ENCODE results near the gene SGMS2. TPM values are rescaled to one million over a fixed set of nuclear protein-coding genes. Genes with fewer than 3 reads are reported as not detected.

SGMS2 gene
- total and polyA plus RNA-seq, 7 donors: 3.0 to 204 (median 101) TPM

DNA sequence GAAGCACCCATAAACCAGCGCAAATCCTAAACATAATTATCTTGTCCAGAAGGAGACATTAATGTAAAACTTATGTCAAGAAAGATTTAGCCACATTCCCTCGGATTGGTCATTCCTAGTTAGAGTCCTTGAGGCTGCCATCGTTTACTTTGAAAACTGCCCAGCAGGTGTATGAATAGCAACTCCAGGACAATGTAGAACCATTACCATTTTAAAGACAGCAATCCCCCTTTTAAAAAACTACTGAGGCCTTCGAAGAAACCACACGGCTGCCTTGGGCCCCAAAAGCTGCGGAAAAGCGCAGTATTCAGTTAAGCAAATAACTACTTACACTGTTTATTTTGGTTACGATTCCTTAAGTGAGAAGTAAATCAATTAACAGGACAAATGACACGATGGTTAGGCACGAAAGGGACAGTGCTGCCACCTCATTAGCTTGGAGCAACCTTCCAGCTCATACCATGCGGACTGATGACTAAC is 822 bp upstream of the SGMS2 start:
- Histone ChIP-seq H3K4me3 (peak overlapping the region; percentile 80 to 92 (median 89)), H3K27me3 (no peaks in the 10 kb centered on the region), H3K9me3 (no peaks in the 10 kb centered on the region), H3K36me3 (no peaks in the 10 kb centered on the region), H3K27ac (peak overlapping the region; percentile 93 to 97 (median 96)), H3K4me1 (peaks cover 0 to 37% (median 27%) of the 10 kb centered on the region in 4 donors)
- 16 to 49% methylated on average over 11 of the region's 11 CpGs for WGBS, 2 donors
- no peak for DNase-seq
- TF ChIP-seq EP300 (IDR thresholded peaks at IDR 0.05) (no peak), POLR2A (IDR thresholded peaks at IDR 0.05) (no peak), POLR2AphosphoS5 (IDR thresholded peaks at IDR 0.05) (no peak), CTCF (IDR thresholded peaks at IDR 0.05) (no peak)
- intact Hi-C loops (cut with DNase I): loop anchor here (2.0 to 5.0 kb wide), 3 partner anchors 67 to 167 kb away; no protein-coding TSS in a partner anchor

DNA sequence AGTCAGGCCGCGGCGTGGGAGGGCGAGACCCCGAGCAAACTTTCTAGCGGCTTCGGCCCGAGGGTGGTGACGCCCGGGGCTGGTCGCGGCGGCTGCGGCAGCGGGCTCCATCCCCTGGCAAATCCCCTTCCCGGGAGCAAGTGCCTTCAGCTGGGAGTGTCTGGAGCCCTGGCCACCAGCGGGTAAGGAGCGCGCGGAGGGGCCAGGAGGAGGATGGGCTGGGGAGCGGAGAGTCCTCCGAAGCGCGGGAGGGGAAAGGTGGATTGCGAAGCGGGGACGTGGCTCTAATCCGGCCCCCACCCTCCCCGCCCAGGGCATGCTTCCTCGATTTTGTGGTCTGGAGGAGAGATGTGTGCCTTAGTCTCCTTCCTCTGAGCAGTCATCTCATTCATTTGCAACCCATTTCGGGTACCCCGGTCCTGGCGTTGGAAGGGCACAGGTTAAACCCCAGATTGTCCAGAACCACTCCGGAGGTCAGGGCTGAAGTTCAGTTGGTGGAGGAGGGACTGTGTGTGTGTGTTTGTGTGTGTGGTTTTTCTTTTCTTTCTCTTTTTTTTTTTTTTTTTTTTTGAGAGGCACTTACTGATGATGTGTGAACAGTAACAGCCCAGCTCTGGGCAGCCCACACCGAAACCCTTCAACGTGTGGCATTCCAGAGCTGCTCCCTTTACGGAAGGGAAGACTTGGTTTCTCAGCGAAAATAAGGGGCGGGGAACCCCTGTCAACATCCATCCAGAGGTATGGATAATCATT is 516 bp downstream of the SGMS2 start:
- Histone ChIP-seq H3K4me1 (peaks cover 0 to 47% (median 35%) of the 10 kb centered on the region in 4 donors), H3K27ac (peak overlapping the region; percentile 93 to 97 (median 96)), H3K4me3 (peak overlapping the region; percentile 80 to 92 (median 89)), H3K9me3 (no peaks in the 10 kb centered on the region), H3K36me3 (no peaks in the 10 kb centered on the region), H3K27me3 (no peaks in the 10 kb centered on the region)
- peak; percentile 83 for DNase-seq
- WGBS, 2 donors: 1 to 4% methylated on average over 39 of the region's 39 CpGs
- peak in 2 of 4 donors; percentile 26 to 45 for TF ChIP-seq POLR2AphosphoS5 (IDR thresholded peaks at IDR 0.05)
- TF ChIP-seq POLR2A (IDR thresholded peaks at IDR 0.05): no peak
- intact Hi-C loops (cut with DNase I): loop anchor here (2.0 to 5.0 kb wide), 3 partner anchors 76 to 166 kb away; partner anchors contain the start of gene PAPSS1

DNA sequence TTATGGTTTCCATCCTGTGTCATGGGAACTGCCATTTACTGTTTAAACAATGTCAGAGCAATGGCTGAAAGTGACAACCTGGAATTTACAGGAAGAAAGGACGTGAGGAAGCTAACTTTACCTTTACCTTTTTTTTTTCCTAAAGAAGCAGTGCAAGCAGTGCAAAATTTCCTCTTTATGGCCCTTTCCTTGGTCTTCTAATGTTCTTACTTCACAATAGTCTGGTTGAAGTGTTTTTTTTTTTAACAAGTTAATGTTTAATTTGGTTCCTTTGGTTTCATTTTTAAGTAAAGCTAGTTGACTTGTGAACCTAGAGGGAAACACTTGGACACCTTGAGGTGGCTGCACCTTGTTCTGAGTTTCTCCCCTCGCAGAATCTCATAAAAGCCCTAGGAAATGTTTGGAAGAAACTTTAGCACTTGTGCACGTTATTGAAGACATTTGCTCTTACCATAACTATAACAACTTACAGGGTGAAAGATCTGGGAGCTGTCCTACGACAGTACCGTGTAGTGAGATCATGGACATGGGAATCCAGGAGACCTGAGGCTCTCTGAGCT is 1.8 kb downstream of the SGMS2 start:
- Histone ChIP-seq H3K9me3 (no peaks in the 10 kb centered on the region), H3K36me3 (no peaks in the 10 kb centered on the region), H3K27me3 (no peaks in the 10 kb centered on the region), H3K4me3 (peak overlapping the region; percentile 80 to 92 (median 89)), H3K4me1 (peaks cover 0 to 53% (median 44%) of the 10 kb centered on the region in 4 donors), H3K27ac (peak overlapping the region; percentile 93 to 97 (median 96))
- intact Hi-C loops (cut with DNase I): loop anchor here (5.0 kb wide), 1 partner anchor 104 kb away; the partner anchor contains the start of gene PAPSS1
- 17 to 66% methylated on average over 5 of the region's 5 CpGs for WGBS, 2 donors
- peak in 2 of 4 donors; percentile 1 to 47 for TF ChIP-seq POLR2AphosphoS5 (IDR thresholded peaks at IDR 0.05)
- no peak for TF ChIP-seq EP300 (IDR thresholded peaks at IDR 0.05)
- DNase-seq: no peak

DNA sequence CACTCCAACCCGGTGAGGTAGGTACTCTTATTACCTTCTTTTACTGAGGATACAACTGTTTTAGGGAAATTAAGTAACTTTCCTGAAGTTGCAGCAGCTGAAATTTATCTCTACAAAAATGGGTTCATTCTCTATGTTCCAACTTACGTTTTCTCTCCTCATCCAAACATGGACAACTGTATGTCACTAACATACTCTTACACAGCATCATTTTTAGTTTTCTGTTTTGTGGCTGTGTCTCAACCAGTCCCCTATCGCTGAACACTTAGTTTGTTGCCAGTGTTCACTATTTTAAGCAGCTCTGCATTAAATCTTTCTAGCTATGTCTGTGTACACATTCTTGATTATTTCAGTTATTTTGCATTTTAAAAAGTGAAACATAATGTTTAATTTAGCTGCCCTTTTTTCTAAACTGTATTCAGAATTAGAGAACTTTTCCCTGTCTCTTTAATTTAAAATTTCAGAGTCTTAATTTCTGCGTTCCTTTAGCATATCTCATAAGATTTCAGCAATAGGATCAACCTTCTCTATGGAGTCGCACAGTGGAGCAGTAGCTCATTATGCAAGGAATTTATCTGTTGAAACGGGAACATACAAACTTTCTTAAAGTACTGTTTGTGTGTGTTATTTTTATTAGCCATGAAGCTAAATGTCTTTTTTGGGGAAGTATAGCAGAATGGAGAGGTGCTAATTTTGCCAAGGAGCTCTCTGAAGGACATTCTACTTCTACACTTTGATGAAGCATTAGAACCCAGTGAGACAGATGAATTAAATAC is 3.8 kb downstream of the SGMS2 start:
- WGBS, 2 donors: 88% methylated on average over 6 of the region's 6 CpGs
- intact Hi-C loops (cut with DNase I): loop anchor here (5.0 kb wide), 1 partner anchor 106 kb away; the partner anchor contains the start of gene PAPSS1

More for the DNA sequence above, 3.8 kb downstream of the SGMS2 start:
- H3K9me3 ChIP-seq: no peaks in the 10 kb centered on the region
- H3K27ac ChIP-seq: peak overlapping the region; percentile 93 to 97 (median 96)
- DNase-seq: no peak
- TF ChIP-seq CTCF (IDR thresholded peaks at IDR 0.05) (no peak), POLR2A (IDR thresholded peaks at IDR 0.05) (no peak), POLR2AphosphoS5 (IDR thresholded peaks at IDR 0.05) (no peak), EP300 (IDR thresholded peaks at IDR 0.05) (no peak)
- H3K4me3 ChIP-seq: peak overlapping the region in 1 of 4 donors; percentile 89
- no peaks in the 10 kb centered on the region for H3K27me3 ChIP-seq
- H3K36me3 ChIP-seq: no peaks in the 10 kb centered on the region
- peaks cover 0 to 68% (median 59%) of the 10 kb centered on the region in 4 donors for H3K4me1 ChIP-seq
